DND-41 (cell line): Measurements from ENCODE around the gene HES5.
"Not testable (repeated sequence)": the region's sequence is repeated elsewhere in the genome, so short reads cannot be mapped to it uniquely, and the experiment has no call there.

Source experiments
- ATAC-seq: fragments of 200-7000 bp; cut with Tn5 transposase; 3 replicates; pipeline ENCODE4 v1.9.1; 2021; ENCODE audit warnings: low read depth; ENCODE audit not compliant: insufficient read depth
- DNase-seq: peaks from one replicate; pipeline ENCODE4 v3.0.0-alpha.2; 2020
- H2AFZ ChIP-seq: 2 replicates; pipeline ENCODE4 v1.6.0; 2012; ENCODE audit warnings: low read depth, low read length
- H3K27ac ChIP-seq: 2 replicates; pipeline ENCODE4 v1.5.1; 2012; ENCODE audit warnings: low read length, inconsistent platforms
- H3K27me3 ChIP-seq: fragments of 200-600 bp; sonication (generic); 2 replicates; pipeline ENCODE4 v1.6.0; 2012; ENCODE audit warnings: low read length, mild to moderate bottlenecking, inconsistent platforms; ENCODE audit not compliant: insufficient read depth, poor library complexity
- H3K36me3 ChIP-seq: 2 replicates; pipeline ENCODE4 v1.5.1; 2012; ENCODE audit warnings: low read length, inconsistent platforms; ENCODE audit not compliant: insufficient read depth
- H3K4me1 ChIP-seq: 2 replicates; pipeline ENCODE4 v1.5.1; 2012; ENCODE audit warnings: mild to moderate bottlenecking, low read length; ENCODE audit not compliant: insufficient read depth
- H3K4me2 ChIP-seq: 2 replicates; pipeline ENCODE4 v1.6.0; 2012; ENCODE audit warnings: mild to moderate bottlenecking, moderate library complexity, low read length, inconsistent platforms; ENCODE audit not compliant: insufficient read depth
- H3K4me3 ChIP-seq, 2 experiments: fragments of 200-600 bp in 1 of 2; shearing (Covaris generic) in 1 of 2; 2 replicates each; pipeline ENCODE4 v1.5.1; 2012 to 2016; ENCODE audit warnings: inconsistent platforms in 2 of 2, low read length in 2 of 2, mild to moderate bottlenecking in 2 of 2, low read depth in 1 of 2, moderate library complexity in 1 of 2
- H3K79me2 ChIP-seq: 2 replicates; pipeline ENCODE4 v1.6.0; 2012; ENCODE audit warnings: low read length, inconsistent platforms; ENCODE audit not compliant: insufficient read depth
- H3K9ac ChIP-seq: 2 replicates; pipeline ENCODE4 v1.6.0; 2012; ENCODE audit warnings: low read depth, mild to moderate bottlenecking, inconsistent platforms, low read length, moderate library complexity
- H3K9me3 ChIP-seq: 2 replicates; pipeline ENCODE4 v1.5.1; 2012; ENCODE audit warnings: low read length, moderate library complexity, mild to moderate bottlenecking, inconsistent platforms; ENCODE audit not compliant: insufficient read depth, severe bottlenecking
- H4K20me1 ChIP-seq: 2 replicates; pipeline ENCODE4 v1.6.0; 2012; ENCODE audit warnings: low read length; ENCODE audit not compliant: insufficient read depth
- EZH2 ChIP-seq: IDR thresholded peaks from 3 replicates; pipeline ENCODE4 v1.6.1; 2012; ENCODE audit warnings: borderline replicate concordance, low read depth, mild to moderate bottlenecking, moderate library complexity, low read length, inconsistent platforms; ENCODE audit not compliant: severe bottlenecking
- TF ChIP-seq, protein P1 (sequence below): IDR thresholded peaks from 2 replicates; pipeline ENCODE4 v1.5.1; 2012; ENCODE audit warnings: borderline replicate concordance, low read length, moderate library complexity, mild to moderate bottlenecking; ENCODE audit not compliant: poor library complexity, severe bottlenecking; ENCODE audit errors: extremely low read depth

Gene HES5

DNA sequence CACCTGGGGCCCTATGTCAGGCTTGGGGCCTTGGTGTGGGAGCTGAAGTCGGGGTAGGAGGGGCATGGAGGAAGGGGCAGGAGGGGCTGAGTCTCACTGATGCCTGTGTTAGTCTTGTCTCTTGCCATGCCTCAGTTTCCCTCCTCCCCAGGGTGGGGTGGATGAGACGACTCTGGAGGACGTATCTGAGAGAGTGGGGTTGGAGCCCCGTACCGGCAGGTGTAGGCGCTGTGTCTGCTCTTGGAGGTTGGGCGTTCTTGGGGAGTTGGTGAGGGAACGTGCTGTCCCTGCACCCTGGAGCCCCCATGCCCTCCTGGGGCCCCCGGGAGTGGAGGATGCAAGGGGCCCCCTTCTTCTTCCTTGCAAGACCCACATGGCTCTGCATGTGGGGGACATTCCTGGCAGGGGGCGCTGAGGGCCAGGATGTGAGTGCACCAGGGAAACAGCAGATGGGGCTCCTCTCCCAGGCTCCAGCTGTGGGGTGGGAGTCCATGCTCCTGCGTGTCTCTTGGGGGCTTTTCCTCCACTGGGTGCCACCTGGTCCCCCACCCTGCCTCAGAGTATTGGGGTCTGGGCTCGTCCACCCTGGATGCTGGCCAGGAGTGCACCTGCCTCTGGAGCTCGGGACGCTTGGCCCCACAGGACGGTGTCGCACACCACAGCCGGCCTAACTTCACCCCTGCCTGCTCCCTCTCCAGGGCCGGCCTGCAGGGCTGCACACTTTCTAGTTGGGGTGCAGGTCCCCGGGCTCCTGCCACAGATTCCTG is 24.7 kb upstream of the HES5 start:
- ATAC-seq (peak; percentile 13; the same call in 1 of the 3 replicates), DNase-seq (peak; percentile 70)
- H2AFZ ChIP-seq, result no peak overlapping the region
- no peaks in the 10 kb centered on the region for H4K20me1 ChIP-seq
- H3K9ac ChIP-seq, result peak overlapping the region; percentile 77; the same call in 1 of the 2 replicates
- H3K9me3 ChIP-seq, result no peaks in the 10 kb centered on the region
- H3K4me3 ChIP-seq, result peak overlapping the region in 1 of 2 experiments; percentile 59; a peak in 1 of 4 replicates
- H3K4me1 ChIP-seq, result peaks cover 31% of the 10 kb centered on the region
- no peaks in the 10 kb centered on the region for H3K27me3 ChIP-seq
- H3K36me3 ChIP-seq, result no peaks in the 10 kb centered on the region
- TF ChIP-seq, protein P1, sequence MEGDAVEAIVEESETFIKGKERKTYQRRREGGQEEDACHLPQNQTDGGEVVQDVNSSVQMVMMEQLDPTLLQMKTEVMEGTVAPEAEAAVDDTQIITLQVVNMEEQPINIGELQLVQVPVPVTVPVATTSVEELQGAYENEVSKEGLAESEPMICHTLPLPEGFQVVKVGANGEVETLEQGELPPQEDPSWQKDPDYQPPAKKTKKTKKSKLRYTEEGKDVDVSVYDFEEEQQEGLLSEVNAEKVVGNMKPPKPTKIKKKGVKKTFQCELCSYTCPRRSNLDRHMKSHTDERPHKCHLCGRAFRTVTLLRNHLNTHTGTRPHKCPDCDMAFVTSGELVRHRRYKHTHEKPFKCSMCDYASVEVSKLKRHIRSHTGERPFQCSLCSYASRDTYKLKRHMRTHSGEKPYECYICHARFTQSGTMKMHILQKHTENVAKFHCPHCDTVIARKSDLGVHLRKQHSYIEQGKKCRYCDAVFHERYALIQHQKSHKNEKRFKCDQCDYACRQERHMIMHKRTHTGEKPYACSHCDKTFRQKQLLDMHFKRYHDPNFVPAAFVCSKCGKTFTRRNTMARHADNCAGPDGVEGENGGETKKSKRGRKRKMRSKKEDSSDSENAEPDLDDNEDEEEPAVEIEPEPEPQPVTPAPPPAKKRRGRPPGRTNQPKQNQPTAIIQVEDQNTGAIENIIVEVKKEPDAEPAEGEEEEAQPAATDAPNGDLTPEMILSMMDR, result peak; percentile 88
- TF ChIP-seq EZH2, result no peak
- peak overlapping the region; percentile 76 for H3K4me2 ChIP-seq
- no peaks in the 10 kb centered on the region for H3K79me2 ChIP-seq
- peak overlapping the region; percentile 90 for H3K27ac ChIP-seq

DNA sequence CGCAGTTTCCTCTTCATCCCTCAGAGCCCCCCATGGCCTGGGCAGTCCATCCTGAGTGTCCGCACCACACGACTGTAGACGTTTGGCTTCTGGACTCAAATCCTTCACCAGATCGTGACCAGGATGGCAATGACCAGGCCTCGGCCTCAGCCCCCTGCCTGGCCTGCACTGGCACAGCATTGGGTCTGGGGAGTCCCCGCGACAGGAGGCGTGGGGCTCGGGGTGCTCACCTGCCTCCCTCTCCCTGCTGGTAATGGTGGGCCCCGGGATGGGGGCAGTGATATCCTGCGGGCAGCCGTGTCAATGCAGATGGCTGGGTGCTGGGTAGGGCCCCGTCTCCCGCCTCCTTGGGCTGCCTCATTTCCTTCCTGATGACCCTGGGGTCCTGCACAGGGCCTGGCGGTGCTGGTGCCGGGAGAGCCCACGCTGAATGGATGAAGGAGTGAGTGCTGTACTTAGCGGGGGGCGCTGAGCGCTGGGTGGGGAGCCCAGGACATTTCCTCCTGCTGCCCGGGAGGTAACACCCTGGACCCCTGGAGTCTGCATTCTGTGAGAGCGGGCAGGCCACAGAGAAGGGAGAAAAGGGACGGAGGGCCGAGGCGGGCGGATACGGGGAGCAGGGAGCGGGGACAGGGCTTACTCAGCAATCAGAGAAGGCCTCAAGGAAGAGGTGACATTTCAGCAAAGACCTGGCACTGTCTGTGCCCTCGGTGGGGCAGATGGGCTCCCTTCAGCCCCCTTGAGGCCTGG is 24.0 kb upstream of the HES5 start:
- Histone ChIP-seq H3K79me2 (no peaks in the 10 kb centered on the region), H3K4me2 (no peak overlapping the region), H3K36me3 (no peaks in the 10 kb centered on the region), H3K4me3 (no peak overlapping the region), H2AFZ (no peak overlapping the region), H3K27ac (no peak overlapping the region), H3K9me3 (no peaks in the 10 kb centered on the region), H4K20me1 (no peaks in the 10 kb centered on the region), H3K9ac (no peak overlapping the region), H3K27me3 (no peaks in the 10 kb centered on the region), H3K4me1 (peaks cover 35% of the 10 kb centered on the region)
- no peak for TF ChIP-seq EZH2
- TF ChIP-seq, protein P1, result no peak
- no peak for DNase-seq
- no peak for ATAC-seq

DNA sequence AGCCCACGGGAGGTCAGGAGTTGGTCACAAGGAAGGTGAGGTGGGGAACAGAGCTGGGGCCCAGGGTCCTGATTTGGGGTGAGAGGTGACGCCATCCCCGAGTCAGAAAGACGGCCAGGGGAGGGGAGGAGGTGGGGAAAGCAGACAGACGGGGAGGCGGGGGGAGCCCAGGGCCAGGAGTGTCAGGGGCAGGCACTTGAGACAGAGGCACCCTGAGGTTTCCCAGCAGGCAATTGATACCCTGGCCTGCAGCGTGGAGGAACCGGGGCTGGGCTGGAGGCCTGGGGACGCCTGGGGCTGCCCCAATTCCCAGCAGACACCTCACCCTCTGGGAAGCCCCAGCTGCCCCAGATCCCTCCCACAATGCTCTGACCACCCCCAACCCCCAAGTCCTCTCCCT is 23.0 kb upstream of the HES5 start:
- ATAC-seq, H3K9ac ChIP-seq, H3K4me3 ChIP-seq, DNase-seq, H3K4me2 ChIP-seq, H3K9me3 ChIP-seq, H2AFZ ChIP-seq, H3K27ac ChIP-seq, H3K27me3 ChIP-seq, H3K36me3 ChIP-seq, H3K79me2 ChIP-seq, H4K20me1 ChIP-seq: not testable (repeated sequence)
- peaks cover 44% of the 10 kb centered on the region for H3K4me1 ChIP-seq

DNA sequence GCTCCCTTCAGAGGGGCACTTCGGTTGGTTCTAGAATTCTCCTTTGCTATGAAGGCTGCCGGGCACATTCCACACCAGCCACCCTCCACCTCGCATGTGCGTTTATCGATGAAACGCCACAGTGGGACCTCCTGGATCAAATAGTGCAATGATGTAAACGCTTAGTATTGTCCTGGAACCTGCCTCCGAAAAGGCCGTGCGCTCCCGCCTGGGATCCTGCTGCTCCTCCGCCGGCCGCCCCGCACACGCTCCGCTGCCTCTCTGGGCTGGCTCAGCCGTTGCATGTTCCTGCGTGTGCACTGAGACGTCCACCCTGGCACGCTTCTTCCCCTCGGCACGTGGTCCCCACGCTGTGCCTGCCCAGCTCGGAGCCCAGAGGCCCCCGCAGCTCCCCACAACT is 22.1 kb upstream of the HES5 start:
- H2AFZ ChIP-seq, result no peak overlapping the region
- no peak overlapping the region for H3K4me3 ChIP-seq
- peaks cover 4% of the 10 kb centered on the region; the same call in 1 of the 2 replicates for H3K79me2 ChIP-seq
- no peaks in the 10 kb centered on the region for H3K36me3 ChIP-seq
- DNase-seq (no peak), ATAC-seq (no peak)
- H3K4me1 ChIP-seq, result peaks cover 47% of the 10 kb centered on the region
- no peaks in the 10 kb centered on the region for H4K20me1 ChIP-seq
- no peaks in the 10 kb centered on the region for H3K27me3 ChIP-seq
- no peaks in the 10 kb centered on the region for H3K9me3 ChIP-seq
- no peak overlapping the region for H3K9ac ChIP-seq
- no peak overlapping the region for H3K27ac ChIP-seq
- TF ChIP-seq EZH2, result no peak
- TF ChIP-seq, protein P1, result no peak
- H3K4me2 ChIP-seq, result no peak overlapping the region

DNA sequence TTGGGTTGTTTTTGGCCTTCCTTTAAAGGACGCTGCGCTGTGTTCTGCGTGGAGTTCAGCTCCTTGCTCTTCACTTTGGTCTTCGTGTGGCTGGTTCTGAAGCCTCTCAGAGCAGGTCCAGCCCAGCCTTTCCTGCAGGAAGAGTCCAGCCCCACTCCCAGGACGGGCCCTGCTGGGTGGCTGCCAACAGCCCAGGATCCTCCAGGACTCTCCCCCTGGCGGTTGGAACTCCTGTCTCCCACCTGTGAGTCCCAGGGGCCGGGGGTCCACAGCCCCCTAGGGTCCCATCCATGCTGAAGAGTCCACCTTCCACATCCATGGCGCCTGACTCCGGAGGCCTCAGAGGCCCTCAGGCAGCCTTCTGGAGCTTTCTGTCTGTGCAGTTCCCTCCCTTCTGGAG is 21.5 kb upstream of the HES5 start:
- not testable (repeated sequence) for H2AFZ ChIP-seq, H3K9me3 ChIP-seq, H4K20me1 ChIP-seq, ATAC-seq, H3K9ac ChIP-seq, H3K4me2 ChIP-seq, H3K4me3 ChIP-seq, H3K36me3 ChIP-seq, H3K79me2 ChIP-seq, H3K27me3 ChIP-seq, DNase-seq, H3K27ac ChIP-seq
- H3K4me1 ChIP-seq, result peaks cover 46% of the 10 kb centered on the region
